ENCODE results near the gene TIMM8A.
"Not testable (repeated sequence)": the region's sequence is repeated elsewhere in the genome, so short reads cannot be mapped to it uniquely, and the experiment has no call there.

Gene TIMM8A

DNA sequence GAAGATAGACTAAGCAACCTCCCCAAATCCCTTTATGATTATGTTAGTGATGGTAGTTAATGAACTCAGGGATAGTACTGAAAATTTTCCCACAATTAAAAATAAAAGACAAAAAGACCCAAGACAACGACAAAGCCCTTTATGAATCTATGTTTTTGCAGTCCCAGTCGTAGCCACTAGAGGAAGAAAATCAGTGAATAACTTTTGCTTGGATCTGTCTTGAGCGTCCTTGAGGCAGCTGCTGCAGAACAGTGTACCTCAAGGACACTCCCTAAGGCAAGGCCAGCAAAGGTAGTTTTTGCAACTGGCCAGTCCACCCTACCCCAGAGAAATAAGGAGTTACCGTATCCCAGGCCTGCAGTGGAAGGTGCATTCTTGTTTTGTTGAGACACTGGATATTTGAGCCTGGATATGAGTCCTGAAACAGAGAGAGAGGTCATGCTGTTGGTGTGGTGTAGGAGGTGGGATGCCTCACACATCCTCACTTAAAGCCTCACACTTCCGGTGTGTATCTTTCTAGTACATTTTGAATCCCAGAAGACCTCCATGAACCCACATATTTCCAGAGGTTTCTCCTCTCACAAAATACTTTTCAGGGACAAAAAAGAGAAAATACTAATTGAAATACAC, 8.7 kb upstream of the TIMM8A start:
- DNase-seq, result no peak

DNA sequence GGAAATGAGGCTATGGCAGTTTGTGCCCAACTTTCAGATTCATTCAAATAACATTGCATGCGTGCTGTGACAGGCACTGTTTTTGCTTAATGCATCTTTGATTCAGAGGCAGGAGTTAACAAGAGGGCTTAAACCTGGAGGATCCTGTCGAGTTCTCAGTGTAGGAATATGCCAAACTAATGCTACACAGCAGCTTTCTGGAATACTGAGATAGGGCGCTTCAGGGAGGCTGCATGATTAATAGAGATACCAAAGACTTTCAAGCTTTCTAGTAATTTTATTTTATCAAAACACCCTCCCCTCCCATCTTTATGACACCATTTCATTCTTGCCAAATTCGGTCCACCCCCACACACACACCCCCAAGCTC, 636 bp upstream of the TIMM8A start:
- DNase-seq, result no peak

DNA sequence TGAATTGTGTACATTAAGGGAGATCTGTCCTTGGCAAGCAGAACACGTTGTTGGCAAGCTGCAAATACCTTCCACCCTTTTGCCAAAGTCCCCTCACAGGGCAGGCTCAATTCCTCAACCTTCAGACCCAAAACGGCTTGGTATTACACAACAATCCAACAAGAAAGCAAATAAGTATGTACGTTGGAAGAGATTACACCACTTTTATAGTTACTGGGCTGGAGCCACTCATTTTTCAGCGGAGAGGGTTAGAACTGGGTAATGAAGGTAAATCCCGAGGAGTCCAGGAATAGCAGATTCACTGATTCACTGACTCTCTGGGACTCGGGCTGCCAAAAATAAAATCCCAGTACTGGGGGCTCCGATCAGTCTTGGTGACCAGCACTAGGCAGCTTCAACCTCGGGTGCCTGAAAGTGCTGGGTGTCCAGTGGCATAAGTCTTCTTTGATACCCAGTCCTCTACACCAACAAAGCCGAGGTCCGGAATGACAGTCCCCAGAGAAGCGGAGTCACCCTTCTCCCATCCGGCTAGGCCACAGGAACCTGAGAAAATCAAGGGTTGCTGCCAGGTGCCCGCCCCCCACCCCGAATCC, 587 bp downstream of the TIMM8A start:
- DNase-seq, result no peak

DNA sequence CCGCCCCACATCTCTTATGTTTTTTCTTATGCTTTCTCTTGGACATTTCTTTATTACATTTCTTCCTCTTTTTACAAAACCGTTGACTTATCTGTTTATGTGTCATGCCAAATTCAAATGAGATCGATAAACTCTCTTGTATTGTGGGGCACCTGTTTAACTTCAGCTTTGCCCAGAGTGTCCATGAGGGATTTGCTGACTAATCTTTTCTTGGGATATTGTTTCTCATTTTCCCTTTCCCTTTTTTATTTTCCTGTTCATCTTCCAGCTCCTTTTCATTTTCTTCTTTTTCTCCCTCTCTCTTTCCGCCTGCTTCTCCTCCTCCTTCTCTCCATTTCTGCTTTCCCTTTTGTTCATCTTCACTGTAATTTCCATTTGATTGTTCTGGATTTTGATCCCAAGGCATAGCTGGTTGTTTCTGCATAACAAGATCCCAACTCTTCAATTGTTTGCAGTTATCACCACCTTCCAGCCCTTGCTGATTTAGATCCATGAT, 10.7 kb downstream of the TIMM8A start:
- DNase-seq, result no peak

DNA sequence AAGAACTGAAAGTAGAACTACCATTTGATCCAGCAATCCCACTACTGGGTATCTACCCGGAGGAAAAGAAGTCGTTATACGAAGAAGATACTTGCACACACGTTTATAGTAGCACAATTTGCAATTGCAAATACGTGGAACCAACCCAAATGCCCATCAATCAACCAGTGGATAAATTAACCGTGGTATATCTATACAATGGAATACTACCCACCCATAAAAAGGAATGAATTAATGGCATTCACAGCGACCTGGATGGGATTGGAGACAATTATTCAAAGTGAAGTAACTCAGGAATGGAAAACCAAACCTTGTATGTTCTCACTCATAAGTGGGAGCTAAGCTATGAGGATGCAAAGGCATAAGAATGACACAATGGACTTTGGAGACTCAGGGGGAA, 14.2 kb downstream of the TIMM8A start:
- not testable (repeated sequence) for DNase-seq

DNA sequence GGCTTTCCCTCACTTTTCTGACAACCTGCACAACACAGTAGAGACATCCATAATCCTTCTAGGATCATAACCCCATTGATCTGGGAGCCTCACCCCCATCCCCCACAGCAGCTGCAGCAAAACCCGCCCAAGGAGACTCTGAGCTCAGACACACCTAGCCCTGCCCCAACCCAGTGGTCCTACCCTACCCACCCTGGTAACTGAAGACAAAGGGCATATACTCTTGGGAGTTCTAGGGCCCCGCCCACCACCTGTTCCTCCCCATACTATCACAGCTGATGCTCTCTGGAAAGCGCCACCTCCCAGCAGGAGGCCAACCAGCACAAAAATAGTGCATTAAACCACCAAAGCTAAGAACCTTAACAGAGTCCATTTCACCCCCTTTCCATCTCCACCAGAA, 21.9 kb downstream of the TIMM8A start:
- DNase-seq, result not testable (repeated sequence)

DNA sequence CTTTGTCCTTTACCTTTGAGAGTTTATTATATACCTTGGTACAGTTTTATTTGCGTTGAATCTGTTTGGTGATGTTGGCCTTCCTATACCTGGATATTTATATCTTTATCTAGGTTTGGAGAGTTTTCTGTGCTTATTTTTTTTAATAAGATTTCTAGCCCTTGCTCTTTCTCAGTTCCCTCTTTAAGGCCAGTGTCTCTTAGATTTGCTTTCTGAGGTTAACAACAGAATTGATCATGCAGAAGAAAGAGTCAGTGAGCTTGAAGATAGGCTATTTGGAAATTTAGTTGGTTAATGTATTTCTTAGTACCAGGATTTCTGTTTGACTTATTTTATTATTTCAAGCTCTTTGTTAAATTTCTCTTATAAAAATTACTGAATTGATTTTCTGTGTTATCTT, 44.8 kb downstream of the TIMM8A start:
- no peak for DNase-seq

All from SIG-M5 (cell line).